ENCODE measurements around the gene PARD3. TPM values are rescaled to one million over a fixed set of nuclear protein-coding genes. Genes with fewer than 3 reads are reported as not detected.
"Not testable (repeated sequence)": the region's sequence is repeated elsewhere in the genome, so short reads cannot be mapped to it uniquely, and the experiment has no call there.

PARD3 gene
- total RNA-seq, 4 donors from 2014 or later: 98.9 to 122 (median 105) TPM

DNA sequence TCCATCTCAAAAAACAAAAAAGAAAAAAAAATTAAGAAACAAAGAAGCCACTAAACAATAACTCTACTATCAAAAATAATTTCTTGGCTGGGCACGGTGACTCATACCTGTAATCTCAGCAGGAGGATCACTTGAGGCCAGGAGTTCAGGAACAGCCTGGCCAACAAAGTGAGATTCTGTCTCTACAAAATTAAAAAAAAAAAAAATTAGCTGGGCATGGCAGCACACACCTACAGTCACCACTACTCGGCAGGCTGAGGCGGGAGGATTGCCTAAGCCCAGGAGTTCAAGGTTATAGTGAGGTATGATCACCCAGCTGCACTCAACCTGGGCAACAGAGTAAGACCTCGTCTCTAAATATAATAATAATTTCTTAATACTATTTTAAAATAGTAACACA, 69.0 kb downstream of the PARD3 start:
- intact Hi-C loops (cut with DNase I): no loop called here
- H3K36me3 ChIP-seq: no peaks in the 10 kb centered on the region
- no peaks in the 10 kb centered on the region for H3K27me3 ChIP-seq
- no peak overlapping the region for H3K4me3 ChIP-seq
- DNase-seq (ENCODE audit: extremely low spot score): no peak
- H3K27ac ChIP-seq (replicated peaks in 1 of 4): no peak overlapping the region
- WGBS: 81% methylated on average over 4 of the region's 4 CpGs
- peaks cover 15 to 74% (median 53%) of the 10 kb centered on the region in 4 donors for H3K4me1 ChIP-seq
- no peaks in the 10 kb centered on the region for H3K9me3 ChIP-seq
- TF ChIP-seq POLR2A (IDR thresholded peaks at IDR 0.05; ENCODE audit: low read depth): no peak
- TF ChIP-seq POLR2AphosphoS5 (IDR thresholded peaks at IDR 0.05): no peak
- TF ChIP-seq, protein P1, sequence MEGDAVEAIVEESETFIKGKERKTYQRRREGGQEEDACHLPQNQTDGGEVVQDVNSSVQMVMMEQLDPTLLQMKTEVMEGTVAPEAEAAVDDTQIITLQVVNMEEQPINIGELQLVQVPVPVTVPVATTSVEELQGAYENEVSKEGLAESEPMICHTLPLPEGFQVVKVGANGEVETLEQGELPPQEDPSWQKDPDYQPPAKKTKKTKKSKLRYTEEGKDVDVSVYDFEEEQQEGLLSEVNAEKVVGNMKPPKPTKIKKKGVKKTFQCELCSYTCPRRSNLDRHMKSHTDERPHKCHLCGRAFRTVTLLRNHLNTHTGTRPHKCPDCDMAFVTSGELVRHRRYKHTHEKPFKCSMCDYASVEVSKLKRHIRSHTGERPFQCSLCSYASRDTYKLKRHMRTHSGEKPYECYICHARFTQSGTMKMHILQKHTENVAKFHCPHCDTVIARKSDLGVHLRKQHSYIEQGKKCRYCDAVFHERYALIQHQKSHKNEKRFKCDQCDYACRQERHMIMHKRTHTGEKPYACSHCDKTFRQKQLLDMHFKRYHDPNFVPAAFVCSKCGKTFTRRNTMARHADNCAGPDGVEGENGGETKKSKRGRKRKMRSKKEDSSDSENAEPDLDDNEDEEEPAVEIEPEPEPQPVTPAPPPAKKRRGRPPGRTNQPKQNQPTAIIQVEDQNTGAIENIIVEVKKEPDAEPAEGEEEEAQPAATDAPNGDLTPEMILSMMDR (IDR thresholded peaks at IDR 0.05): no peak
- no peak for TF ChIP-seq EP300 (IDR thresholded peaks at IDR 0.05)

DNA sequence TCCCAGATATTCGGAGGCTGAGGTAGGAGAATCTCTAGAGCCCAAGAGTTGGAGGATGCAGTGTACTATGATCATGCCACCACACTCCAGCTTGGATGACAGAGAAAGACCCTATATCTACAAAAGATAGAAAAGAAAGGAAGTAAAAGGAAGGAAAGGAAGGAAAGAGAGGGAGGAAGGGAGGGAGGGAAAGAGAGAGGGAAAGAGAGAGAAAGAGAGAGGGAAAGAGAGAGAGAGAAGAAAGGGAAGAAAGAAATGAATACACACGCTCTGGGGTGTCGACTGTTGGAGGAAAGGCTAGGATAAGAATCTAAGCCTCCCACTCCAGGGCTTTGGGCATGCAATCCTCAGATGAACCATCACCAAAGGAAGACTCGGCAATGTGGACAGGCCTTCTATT, 69.9 kb downstream of the PARD3 start:
- Histone ChIP-seq H3K36me3 (no peaks in the 10 kb centered on the region), H3K4me1 (peaks cover 22 to 79% (median 61%) of the 10 kb centered on the region in 4 donors), H3K27me3 (no peaks in the 10 kb centered on the region), H3K4me3 (no peak overlapping the region), H3K9me3 (no peaks in the 10 kb centered on the region), H3K27ac (replicated peaks in 1 of 4) (peak overlapping the region in 1 of 4 donors; percentile 71)
- no peak for DNase-seq (ENCODE audit: extremely low spot score)
- intact Hi-C loops (cut with DNase I): no loop called here
- 94% methylated on average over 4 of the region's 4 CpGs for WGBS
- TF ChIP-seq, protein P1 (IDR thresholded peaks at IDR 0.05): no peak
- no peak for TF ChIP-seq POLR2A (IDR thresholded peaks at IDR 0.05; ENCODE audit: low read depth)
- TF ChIP-seq POLR2AphosphoS5 (IDR thresholded peaks at IDR 0.05): no peak
- no peak for TF ChIP-seq EP300 (IDR thresholded peaks at IDR 0.05)

DNA sequence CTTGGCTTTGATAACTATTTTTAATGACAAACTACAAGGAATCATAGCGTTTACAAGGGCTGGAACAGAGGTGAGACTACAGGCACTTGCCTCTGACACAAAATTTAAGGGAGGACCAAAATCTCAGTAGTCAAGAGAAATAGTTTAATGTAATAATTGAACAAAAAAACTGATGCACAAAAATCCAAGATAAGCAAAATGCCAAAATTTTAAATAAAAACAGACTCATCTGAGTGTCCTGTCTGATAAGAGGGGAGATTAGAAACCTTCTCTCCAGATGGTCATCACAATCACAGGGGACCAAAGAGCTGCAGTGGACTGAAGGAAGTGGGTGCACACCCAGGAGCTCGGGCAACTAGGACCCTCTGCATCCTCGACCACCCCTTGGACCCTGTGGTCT, 70.5 kb downstream of the PARD3 start:
- no peak overlapping the region for H3K4me3 ChIP-seq
- WGBS: 89% methylated on average over 3 of the region's 3 CpGs
- H3K36me3 ChIP-seq: no peaks in the 10 kb centered on the region
- intact Hi-C loops (cut with DNase I): no loop called here
- DNase-seq (ENCODE audit: extremely low spot score): no peak
- peaks cover 27 to 86% (median 68%) of the 10 kb centered on the region in 4 donors for H3K4me1 ChIP-seq
- TF ChIP-seq POLR2AphosphoS5 (IDR thresholded peaks at IDR 0.05): no peak
- TF ChIP-seq EP300 (IDR thresholded peaks at IDR 0.05): no peak
- TF ChIP-seq POLR2A (IDR thresholded peaks at IDR 0.05; ENCODE audit: low read depth): no peak
- TF ChIP-seq, protein P1 (IDR thresholded peaks at IDR 0.05): no peak
- no peaks in the 10 kb centered on the region for H3K9me3 ChIP-seq
- H3K27ac ChIP-seq (replicated peaks in 1 of 4): peak overlapping the region; percentile 71 to 81 (median 77)
- no peaks in the 10 kb centered on the region for H3K27me3 ChIP-seq

DNA sequence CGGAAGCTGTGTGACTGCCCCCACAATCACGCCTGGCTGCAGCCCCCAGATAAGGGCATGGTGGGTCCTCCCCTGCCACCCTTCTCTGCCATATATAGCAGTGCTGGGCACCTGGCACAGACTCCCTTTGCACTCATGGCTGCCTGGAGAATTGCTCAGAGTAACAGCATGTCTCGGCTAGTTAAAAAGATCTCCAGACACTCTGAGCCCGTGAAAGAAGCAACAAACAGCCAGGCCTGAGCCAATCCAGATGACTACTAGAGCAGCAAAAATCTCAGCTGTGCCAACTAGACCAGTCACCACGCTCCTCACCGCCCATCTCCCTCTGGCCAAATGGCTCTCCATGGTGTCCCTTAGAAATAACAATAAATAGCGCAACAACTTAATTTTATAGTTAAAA, 71.3 kb downstream of the PARD3 start:
- Histone ChIP-seq H3K9me3 (no peaks in the 10 kb centered on the region), H3K27ac (replicated peaks in 1 of 4) (peak overlapping the region; percentile 73 to 81 (median 77)), H3K4me1 (peaks cover 32 to 93% (median 74%) of the 10 kb centered on the region in 4 donors), H3K27me3 (no peaks in the 10 kb centered on the region), H3K4me3 (peak overlapping the region in 2 of 4 donors; percentile 13 to 30), H3K36me3 (no peaks in the 10 kb centered on the region)
- intact Hi-C loops (cut with DNase I): no loop called here
- TF ChIP-seq POLR2AphosphoS5 (IDR thresholded peaks at IDR 0.05) (peak; percentile 74 to 81), EP300 (IDR thresholded peaks at IDR 0.05) (no peak), POLR2A (IDR thresholded peaks at IDR 0.05; ENCODE audit: low read depth) (no peak)
- TF ChIP-seq, protein P1 (IDR thresholded peaks at IDR 0.05): no peak
- DNase-seq (ENCODE audit: extremely low spot score): no peak
- WGBS: 30% methylated on average over 7 of the region's 7 CpGs

DNA sequence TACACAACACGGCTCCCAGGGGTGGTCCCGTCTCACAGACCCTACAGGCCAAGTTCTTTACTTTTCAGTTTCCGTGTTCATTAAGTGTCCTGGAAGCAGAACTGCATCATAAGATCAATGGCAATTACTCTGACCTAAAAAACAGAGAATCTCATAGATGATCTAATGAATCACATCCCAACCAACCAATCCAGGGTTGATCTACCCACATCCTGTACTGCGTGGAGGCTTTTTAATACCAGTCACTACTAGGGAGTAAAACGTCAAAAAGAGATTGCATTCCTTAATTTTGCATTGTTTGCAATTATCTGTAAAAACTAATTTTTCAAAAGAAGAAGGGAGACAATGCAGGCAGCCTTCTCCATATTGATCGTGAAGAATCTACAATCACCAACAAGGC, 72.6 kb downstream of the PARD3 start:
- intact Hi-C loops (cut with DNase I): no loop called here
- Histone ChIP-seq H3K36me3 (no peaks in the 10 kb centered on the region), H3K27me3 (no peaks in the 10 kb centered on the region), H3K4me1 (peaks cover 32 to 95% (median 78%) of the 10 kb centered on the region in 4 donors), H3K27ac (replicated peaks in 1 of 4) (peak overlapping the region; percentile 73 to 81 (median 77)), H3K9me3 (no peaks in the 10 kb centered on the region), H3K4me3 (no peak overlapping the region)
- no peak for TF ChIP-seq POLR2AphosphoS5 (IDR thresholded peaks at IDR 0.05)
- no peak for TF ChIP-seq EP300 (IDR thresholded peaks at IDR 0.05)
- no peak for TF ChIP-seq POLR2A (IDR thresholded peaks at IDR 0.05; ENCODE audit: low read depth)
- TF ChIP-seq, protein P1 (IDR thresholded peaks at IDR 0.05): no peak
- 85% methylated on average over 6 of the region's 6 CpGs for WGBS
- DNase-seq (ENCODE audit: extremely low spot score): no peak

DNA sequence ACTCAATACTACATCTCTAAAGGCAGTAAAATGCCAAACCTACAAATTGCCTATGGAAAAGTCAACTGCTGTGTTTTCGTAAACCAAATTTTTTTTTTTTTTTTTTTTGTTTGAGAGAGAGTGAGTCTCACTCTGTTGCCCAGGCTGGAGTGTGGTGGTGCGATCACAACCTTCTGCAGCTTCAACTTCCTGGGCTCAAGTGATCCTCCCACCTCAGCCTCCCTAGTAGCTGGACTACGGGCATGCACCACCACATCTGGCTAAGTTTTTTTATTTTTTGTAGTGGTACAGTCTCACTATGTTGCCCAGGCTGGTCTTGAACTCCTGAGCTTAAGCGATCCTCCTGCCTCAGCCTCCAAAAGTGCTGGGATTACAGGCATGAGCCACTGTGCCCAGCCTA, 74.0 kb downstream of the PARD3 start:
- DNase-seq (ENCODE audit: extremely low spot score); H3K27me3 ChIP-seq; H3K36me3 ChIP-seq; intact Hi-C loops (cut with DNase I); H3K4me3 ChIP-seq; H3K9me3 ChIP-seq: not testable (repeated sequence)
- 95% methylated on average over 4 of the region's 4 CpGs for WGBS
- H3K27ac ChIP-seq (replicated peaks in 1 of 4): peak overlapping the region in 1 of 4 donors; percentile 74
- peaks cover 27 to 97% (median 76%) of the 10 kb centered on the region in 4 donors for H3K4me1 ChIP-seq
